GM18526 (cell line): ENCODE results near the gene DCDC2.

ENCODE experiments used
- POLR2A ChIP-seq: IDR thresholded peaks from 3 replicates; pipeline ENCODE4 v1.6.1; 2011; ENCODE audit not compliant: insufficient read length; ENCODE audit errors: extremely low read depth

The DCDC2 gene

DNA sequence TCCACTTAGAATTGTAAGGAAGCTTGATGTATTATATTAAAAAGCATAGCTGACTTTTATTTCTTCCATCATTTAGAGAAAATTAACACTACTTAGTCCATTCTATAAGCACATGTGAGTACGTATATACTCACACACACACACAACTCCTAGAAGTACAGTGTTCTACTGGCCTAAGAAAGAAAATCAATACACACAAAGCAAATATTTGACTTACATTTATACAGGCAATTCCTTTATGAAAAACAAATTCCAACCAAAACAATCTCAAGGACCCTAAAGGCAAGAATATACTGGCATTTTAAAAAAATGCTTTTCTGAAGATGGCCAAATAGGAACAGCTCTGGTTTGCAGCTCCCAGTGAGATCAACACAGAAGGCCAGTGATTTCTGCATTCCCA is 160.0 kb downstream of the DCDC2 start:
- TF ChIP-seq POLR2A = no peak

DNA sequence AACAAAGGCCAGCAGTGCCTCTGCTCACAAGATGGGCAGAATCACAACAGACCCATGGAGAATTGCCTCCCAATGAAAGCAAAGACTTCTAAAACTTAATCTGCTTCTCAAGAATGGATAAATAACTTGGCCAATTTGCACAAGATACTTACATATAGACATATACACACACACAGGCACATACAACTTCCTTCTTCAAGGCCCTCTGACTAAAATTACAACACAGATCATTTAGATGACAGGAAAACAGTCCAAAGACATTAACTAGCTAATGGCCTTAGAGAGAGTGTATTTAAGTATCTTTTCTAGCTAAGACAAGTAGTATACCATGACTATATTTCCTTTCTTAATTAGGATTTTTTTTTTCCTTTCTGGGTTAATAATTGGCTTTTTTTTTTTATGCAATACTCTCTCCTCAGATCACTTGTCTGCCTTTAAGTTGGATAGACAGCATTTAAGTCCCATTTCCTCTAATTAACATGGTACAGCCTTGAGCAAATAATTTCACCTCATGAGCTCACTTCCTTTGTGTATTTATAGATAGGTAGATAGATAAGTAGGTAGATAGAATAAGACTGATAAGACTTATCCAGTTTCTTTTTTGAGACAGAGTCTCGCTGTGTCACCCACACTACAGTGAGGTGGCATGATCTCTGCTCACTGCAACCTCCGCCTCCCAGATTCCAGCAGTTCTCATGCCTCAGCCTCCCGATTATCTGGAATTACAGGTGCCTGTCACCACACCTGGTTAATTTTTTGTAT is 161.8 kb downstream of the DCDC2 start:
- no peak for TF ChIP-seq POLR2A

DNA sequence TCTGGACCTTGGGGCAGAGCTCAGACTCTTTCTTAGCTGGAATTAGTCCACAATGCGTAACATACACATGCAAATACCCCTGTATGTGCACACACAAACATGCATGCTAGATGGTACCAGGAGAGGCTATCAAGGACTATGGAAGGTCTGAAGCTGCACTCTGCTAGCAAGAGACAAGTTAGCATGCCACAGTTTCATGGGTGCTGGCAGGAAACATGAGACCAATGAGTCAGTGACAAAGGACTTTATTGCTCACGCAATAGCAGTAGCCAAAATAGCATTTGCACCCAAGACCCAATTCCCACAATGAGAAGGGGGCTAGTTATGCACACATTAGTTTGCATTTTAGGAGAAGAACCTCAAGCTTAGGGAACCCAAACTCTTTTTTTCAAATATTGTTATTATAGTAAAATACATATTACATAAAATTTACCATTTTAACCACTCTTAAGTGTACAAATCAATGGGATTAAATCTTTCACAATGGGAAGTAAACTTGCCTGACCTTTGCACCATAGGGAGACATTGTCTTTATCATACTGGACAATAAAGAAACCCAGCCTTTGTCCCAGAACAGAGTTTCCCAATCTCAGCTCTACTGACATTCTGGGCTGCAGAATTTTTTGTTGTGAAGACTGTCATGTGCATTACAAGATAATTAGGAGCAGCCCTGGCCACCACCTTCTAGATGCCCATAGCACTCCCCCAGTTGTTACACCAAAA is 162.7 kb downstream of the DCDC2 start:
- TF ChIP-seq POLR2A = no peak

DNA sequence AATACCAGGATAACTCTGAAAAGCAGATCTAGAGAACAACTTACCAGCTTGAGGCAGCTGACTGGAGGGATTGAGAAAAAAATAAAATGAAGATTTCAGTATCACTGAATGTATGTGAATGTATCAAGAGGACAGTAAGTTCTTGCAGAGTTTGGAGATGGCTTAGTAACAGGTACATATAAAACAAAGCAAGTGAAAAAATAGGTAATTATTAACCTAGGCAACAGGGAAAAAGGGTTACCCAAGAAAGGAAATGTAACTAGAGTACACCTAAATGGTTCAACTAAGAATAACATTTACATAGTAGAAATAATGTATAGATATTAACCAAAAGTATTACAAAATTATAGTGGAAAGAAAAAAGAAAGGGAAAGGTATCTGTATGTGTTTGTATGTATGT is 164.5 kb downstream of the DCDC2 start:
- TF ChIP-seq POLR2A = no peak

DNA sequence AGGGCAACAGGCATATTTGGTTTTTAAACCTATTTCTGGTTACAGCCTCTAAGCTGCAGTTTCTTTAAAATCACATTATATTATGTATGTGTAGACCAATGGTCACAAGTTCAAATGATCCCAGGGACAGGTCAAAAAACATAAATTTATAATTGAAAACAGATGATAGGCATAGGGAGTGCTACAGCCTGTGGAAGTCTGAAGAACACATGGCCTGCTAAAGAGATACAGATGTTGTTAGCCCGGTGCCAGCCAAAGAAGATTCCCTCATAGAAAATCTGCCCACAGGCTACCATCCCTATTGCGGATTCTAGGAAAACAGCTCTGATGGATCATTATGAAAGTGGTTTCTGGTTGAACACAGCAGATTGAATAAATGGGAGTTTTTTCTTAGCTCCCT is 166.5 kb downstream of the DCDC2 start:
- no peak for TF ChIP-seq POLR2A

DNA sequence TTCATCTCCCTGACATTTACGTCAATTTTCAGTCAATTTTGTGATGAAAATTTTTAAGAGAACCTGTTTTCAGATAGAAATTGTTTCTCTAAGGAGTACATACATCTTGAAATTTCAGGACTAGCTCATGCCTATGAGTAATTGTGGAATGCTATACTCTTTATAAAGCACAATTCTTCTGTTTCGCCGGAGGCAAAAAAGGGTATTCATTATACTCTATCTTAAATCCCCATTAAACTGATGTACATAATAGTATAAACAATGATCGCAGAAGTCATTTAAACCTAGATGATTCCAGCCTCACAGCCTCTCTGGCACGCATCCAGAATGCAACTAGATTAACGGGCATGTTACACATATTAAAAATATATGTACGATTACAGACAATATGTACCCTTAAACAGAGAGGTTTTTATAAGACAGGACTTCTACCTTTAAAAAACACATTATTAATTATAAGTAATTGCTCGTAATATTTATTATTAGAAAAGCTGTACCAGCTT is 169.2 kb downstream of the DCDC2 start:
- no peak for TF ChIP-seq POLR2A

DNA sequence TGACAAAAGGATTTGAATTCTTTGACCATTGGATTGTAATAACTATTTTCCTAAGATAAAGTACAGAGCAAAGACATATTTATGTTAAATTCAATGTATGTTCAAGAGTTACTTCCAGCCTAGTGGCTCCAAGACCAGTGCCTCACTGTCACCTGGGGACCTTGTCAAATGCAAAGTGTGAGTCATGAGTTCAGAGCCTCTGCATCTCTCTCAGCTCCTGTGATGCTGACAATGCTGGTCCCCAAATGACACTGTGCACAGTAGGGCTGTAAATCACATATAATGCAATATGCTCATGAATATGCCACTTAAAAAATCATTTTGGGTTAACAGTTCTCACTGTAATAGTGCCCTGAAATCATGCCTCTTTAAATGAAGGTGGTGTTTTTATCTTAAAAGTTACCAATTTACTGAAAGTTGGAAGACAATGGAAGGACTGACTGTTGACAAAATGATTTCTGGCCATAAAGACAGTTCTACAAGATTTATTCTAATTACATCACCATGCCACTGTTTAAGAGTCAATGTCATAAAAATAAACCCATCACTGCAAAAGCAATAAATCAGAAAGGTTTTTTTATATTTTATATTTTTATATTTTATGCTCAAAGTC is 169.8 kb downstream of the DCDC2 start:
- TF ChIP-seq POLR2A = no peak

DNA sequence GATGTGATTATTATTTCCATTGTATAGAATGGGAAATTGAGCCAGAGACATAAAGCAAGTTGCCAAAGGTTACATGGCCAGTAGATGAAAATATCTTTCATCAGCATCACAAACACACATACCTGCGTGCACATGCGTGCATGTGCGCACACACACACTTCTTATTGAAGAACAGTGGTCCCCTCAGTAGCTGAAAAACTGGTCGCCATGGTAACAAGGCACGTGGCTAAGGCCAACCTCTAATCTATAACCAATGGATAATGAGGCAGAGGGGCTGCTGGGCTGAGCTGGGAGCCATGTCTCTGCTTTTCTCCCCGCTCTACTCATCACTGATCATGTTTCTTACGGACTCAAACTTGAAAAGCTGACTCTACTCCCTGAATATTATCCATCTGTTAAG is 171.5 kb downstream of the DCDC2 start:
- TF ChIP-seq POLR2A = no peak

DNA sequence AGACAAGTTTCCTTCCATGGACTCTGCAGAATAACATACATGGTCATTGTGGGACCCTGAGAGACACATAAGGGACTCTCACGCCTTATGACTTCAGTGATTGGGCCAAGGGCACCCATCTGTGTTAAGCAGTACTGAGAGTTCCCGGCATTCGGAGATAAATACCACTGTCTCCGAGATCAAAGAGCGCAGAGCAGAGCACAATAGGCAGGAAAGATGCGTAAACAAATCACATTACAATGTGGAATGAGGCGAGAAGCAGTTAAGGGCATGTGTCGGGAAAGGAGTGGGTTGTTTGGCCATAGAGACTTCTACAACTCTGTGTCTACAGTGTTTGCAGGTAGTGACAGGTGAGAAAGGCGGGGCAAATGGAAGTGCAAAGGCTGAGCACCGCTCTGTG is 174.3 kb downstream of the DCDC2 start:
- no peak for TF ChIP-seq POLR2A

DNA sequence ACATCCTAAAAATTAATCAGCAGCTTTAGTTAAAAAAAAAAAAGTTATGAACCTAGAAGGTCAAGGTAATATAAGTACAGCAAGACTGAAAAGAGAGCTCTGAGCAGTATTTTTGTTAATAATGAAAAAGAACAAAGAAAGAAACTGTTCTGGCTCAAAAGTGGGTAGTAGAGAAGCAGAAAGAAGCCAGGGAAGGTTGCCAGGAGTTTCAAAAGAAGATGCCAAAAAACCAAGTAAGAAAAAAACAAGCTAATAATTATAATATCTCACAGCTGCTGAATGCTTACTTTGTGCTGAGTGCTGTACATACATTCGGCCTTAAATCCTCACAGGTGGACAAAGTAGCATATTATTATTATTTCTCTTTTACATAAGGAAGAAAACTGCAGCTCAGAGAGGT is 200.0 kb downstream of the DCDC2 start:
- no peak for TF ChIP-seq POLR2A

DNA sequence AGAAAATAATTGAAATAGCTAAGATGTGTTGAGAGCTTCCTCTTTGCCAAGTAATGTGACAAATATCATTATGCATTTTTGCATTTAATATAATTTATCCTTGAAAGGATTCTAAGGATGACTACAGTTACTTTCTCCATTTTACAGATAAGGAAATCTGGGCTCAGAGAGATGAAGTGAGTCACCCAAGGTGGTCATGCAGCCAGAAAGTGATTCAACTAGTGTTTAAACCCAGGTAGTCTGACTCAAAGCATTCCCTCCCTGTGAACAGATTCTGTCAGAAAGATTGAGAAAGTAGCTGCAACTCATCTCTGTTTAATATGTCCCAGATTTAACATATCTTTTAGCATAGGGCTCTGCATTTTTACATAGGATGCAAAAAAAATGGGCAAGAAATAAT is 203.7 kb downstream of the DCDC2 start:
- TF ChIP-seq POLR2A = no peak

DNA sequence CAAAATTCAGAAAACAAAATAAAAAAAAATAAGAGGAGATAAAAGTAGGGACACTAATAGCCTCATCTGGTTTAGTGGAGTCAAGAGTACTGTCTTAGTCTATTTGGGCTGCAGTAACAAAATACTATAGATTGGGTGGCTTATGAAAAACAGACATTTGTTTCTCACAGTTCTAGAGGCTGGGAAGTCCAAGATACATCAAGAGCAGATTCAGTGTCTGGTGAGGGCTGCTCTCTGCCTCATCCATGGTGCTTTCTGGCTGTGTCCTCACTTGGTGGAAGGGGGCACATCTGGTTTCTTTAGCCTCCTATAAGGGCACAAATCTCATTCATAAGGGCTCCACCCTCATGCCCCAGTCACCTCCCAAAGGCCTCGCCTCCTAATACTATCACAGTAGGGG is 205.8 kb downstream of the DCDC2 start:
- TF ChIP-seq POLR2A = no peak

DNA sequence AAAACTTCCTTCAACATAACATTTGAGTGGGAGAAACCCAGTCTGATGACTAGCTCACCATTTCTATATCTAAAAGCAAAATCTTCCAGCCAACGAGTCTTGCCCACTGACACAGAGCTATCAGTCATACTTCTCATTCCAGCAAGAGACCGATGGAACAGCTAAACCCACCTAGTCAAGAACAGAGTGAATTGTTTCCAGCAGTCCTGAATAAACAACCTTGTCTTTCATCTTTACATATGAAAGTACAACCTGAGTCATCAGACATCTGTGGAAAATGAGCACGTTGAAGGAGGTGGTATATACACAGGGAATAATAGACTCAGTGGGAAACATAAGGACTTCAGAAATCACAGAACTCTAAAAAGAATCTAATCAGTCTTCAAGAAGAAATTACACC is 208.0 kb downstream of the DCDC2 start:
- TF ChIP-seq POLR2A = no peak

DNA sequence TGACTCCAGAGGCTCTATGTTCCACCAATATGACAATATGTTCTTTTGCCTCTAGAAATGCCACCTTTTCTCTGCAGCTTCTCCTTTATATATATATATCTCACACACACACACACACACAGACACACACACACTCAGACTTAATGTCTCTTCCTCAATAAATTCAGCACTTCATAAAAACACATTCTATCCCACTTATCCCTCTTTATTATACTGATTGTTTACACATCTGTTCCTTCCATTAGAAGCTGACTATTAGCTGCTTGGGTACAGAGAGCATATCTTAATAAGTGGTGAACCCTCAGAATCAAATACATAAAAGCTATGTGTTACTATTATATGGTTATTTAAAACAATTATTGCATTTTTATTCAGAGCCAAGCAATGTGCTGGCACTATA is 208.6 kb downstream of the DCDC2 start:
- TF ChIP-seq POLR2A = no peak

DNA sequence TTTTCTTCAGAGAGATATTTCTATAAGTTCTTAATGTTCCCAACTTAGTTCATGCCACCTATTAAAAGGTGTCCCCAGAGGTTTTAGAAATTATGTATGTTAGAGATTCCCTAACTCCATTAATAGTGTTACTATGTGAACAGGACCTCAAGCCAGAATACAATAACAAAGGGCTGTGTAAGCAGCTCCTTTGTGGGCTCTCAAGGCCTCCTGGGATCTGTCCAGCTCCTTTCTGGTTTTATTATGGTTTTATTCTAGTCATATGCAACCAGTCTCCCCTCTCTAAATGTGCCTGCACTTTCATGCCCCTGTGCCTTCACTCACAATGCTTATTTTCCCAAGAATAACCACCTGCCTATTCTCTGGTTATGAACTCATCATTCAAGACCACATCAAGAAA is 209.2 kb downstream of the DCDC2 start:
- no peak for TF ChIP-seq POLR2A

DNA sequence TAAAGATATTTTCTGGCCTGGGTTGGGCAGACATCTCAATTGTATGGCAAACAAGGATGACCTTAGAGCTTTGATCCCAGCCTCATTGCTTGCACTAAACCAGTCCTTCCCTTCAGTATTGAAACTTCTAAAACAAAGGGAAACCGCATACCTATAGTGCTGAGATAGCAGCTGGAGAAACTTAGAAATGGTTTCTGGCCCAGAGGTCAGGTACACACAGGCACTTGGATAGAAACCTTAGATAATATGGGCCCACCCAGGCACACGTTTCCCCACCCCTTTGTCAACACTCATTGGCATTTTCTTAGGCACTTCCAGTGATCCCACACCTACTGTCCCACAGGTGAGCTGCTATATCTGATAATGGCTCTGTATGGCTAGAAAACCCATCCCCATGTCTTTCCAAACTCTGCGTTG is 209.7 kb downstream of the DCDC2 start:
- TF ChIP-seq POLR2A = no peak

DNA sequence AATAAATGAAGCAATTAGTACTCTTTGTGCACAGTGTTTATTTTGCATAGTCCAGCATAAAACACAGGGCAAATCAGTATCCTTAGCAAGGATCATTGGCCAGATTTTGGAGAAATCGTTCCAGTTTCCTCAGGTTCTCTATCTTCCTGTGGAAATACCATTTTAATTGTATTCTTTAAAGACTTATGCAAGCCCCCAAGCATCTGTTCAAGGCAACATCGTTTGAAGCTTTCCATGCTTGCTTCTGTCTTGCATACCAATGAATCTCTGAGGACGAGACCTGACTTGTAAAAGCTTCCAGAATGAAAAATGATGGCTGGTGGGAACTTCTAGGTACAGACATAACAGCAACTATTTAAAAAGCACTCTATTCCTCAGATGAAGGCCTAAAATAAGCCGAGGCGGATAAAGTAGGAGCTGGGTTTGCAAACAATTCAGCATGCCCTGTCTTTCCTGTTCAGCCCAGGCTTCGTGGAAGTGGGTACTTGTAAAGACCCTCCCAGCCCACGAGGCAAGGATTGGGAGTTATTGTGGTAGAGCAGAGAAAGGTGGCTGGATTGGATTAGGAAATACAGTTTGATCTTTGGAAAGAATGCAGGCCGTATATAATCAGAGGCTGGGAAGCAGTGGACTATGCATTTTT is 210.2 kb downstream of the DCDC2 start:
- TF ChIP-seq POLR2A = no peak
